ENCODE measurements around the gene RAPGEF2.

Gene RAPGEF2

DNA sequence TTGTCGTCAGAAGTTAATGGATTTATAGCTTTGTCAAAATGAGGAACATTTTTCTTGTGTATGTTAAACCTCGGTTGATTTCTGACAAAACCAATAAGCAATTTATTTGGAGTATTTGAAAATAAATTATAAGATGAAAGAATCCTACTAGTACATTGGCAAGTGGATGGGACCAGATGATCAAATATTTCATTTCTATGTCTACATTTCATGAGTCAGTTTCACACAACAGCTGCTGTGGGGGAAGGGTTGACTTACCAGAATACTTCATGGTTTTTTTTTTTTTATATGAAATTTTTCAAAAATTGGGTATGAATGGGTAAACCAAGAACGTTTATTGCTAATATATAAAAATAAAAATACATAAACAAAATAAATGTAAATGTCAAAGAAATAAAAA is 39.4 kb downstream of the RAPGEF2 start:
- POLR2A ChIA-PET: no interaction called here
- TF ChIP-seq LEF1 (IDR thresholded peaks at IDR 0.05; ENCODE audit: borderline replicate concordance) (no peak), BHLHE40 (IDR thresholded peaks at IDR 0.05; ENCODE audit: borderline replicate concordance) (no peak), ELF4 (IDR thresholded peaks at IDR 0.05) (no peak), FOXK2 (IDR thresholded peaks at IDR 0.05) (no peak)
- no peak for DNase-seq (ENCODE audit: extremely low spot score)
- CTCF ChIA-PET: no interaction called here

DNA sequence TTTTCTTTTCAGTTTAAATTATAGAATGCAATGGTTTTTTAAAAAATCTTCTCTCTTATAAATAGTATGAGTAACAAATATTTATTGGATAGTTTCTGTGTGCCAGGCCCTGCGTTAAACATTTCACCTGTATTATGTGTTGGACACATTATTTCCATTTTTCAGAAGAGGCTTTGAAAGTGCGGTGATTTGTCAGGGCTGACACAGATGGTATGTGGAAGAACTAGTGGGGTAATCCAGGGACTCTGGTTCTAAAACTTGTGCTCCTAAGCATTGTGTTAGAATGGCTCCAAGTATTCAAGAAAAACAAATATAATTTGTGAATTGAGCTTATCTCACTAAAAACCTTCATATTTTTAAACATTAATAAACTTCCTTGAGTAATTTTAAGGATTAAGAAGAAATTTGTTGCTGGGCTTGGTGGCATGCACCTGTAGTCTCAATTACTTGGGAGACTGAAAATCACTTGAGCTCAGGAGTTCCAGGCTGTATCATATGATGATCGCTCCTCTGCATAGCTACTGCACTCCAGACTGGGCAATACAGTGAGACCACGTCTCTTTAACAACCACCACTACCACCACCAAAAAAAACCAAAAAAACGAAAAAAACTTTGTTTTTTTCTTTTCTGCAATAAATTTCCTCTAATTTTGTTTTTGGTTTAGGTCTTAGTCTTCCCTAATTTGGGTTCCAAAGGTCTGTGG is 40.0 kb downstream of the RAPGEF2 start:
- ChIA-PET CTCF (no interaction called here), POLR2A (no interaction called here)
- TF ChIP-seq SUZ12 (IDR thresholded peaks at IDR 0.05) (no peak), BHLHE40 (IDR thresholded peaks at IDR 0.05; ENCODE audit: borderline replicate concordance) (no peak), ELF4 (IDR thresholded peaks at IDR 0.05) (no peak), ARNT (IDR thresholded peaks at IDR 0.05) (no peak), SP1 (IDR thresholded peaks at IDR 0.05) (no peak), TARDBP (IDR thresholded peaks at IDR 0.05) (no peak), ZNF384 (IDR thresholded peaks at IDR 0.05) (no peak), FOXA1 (IDR thresholded peaks at IDR 0.05) (no peak), HDGF (IDR thresholded peaks at IDR 0.05; ENCODE audit: borderline replicate concordance) (no peak), FOXM1 (IDR thresholded peaks at IDR 0.05; ENCODE audit: borderline replicate concordance) (no peak), LEF1 (IDR thresholded peaks at IDR 0.05; ENCODE audit: borderline replicate concordance) (no peak), L3MBTL2 (conservative IDR thresholded peaks at IDR 0.05) (no peak), NFRKB (IDR thresholded peaks at IDR 0.05) (no peak)
- TF ChIP-seq, protein P1, sequence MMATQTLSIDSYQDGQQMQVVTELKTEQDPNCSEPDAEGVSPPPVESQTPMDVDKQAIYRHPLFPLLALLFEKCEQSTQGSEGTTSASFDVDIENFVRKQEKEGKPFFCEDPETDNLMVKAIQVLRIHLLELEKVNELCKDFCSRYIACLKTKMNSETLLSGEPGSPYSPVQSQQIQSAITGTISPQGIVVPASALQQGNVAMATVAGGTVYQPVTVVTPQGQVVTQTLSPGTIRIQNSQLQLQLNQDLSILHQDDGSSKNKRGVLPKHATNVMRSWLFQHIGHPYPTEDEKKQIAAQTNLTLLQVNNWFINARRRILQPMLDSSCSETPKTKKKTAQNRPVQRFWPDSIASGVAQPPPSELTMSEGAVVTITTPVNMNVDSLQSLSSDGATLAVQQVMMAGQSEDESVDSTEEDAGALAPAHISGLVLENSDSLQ (IDR thresholded peaks at IDR 0.05): no peak
- DNase-seq (ENCODE audit: extremely low spot score): no peak

DNA sequence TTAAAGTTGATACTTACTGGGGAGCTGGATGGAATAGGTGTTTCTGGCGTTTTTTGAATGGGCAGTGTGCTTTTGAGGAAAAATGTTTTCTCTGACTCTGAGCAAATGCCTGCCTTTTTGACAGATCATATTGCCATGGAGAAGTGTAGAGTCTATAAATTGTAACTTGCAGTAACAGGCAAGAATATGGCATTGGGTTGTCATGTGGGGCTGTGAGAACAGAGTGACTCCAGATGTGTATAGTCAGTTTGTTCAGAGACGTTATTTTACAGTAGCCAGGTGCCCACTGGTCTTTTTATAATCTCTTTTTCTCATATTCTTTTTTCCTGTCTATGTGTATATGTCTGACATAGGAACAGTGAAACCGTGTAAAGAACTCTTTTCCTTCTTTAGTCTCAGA is 40.8 kb downstream of the RAPGEF2 start:
- CTCF ChIA-PET: no interaction called here
- no peak for DNase-seq (ENCODE audit: extremely low spot score)
- TF ChIP-seq LEF1 (IDR thresholded peaks at IDR 0.05; ENCODE audit: borderline replicate concordance): no peak
- POLR2A ChIA-PET: no interaction called here

DNA sequence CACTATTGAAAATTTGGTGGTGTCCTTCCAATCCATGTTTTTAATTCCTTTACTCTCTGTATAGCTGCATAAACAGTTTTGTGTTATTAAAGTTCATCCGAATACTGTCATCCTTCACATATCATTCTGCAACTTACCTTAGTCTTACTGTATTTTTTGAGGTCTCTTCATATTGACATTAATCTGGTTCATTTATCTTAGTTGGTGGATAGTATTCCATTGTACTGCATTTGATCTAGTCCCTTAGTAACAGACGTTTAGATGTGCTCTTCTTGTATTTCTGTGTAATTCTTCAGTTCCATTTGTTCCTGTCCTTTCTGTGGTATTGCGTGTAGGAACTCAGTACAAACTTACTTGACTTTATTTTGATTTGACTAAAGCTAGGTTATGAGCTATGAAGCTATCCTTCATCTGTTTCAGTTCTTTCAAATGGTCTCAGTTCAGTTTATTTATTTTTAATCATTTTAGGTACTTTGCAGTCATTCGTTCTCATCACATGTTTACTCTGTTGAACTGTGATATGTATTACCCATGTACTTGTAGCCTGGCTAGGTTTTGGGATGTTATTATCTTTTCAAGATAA is 41.3 kb downstream of the RAPGEF2 start:
- CTCF ChIA-PET: no interaction called here
- no peak for DNase-seq (ENCODE audit: extremely low spot score)
- no peak for TF ChIP-seq ELF4 (IDR thresholded peaks at IDR 0.05)
- no peak for TF ChIP-seq SP1 (IDR thresholded peaks at IDR 0.05)
- TF ChIP-seq ZNF384 (IDR thresholded peaks at IDR 0.05): no peak
- TF ChIP-seq HDGF (IDR thresholded peaks at IDR 0.05; ENCODE audit: borderline replicate concordance): no peak
- TF ChIP-seq BHLHE40 (IDR thresholded peaks at IDR 0.05; ENCODE audit: borderline replicate concordance): no peak
- TF ChIP-seq FOXK2 (IDR thresholded peaks at IDR 0.05): no peak
- no peak for TF ChIP-seq L3MBTL2 (conservative IDR thresholded peaks at IDR 0.05)
- no peak for TF ChIP-seq SUZ12 (IDR thresholded peaks at IDR 0.05)
- TF ChIP-seq, protein P1 (IDR thresholded peaks at IDR 0.05): no peak
- TF ChIP-seq ARNT (IDR thresholded peaks at IDR 0.05): no peak
- TF ChIP-seq CTBP1 (IDR thresholded peaks at IDR 0.05; ENCODE audit: borderline replicate concordance): no peak
- TF ChIP-seq FOXA1 (IDR thresholded peaks at IDR 0.05): no peak
- TF ChIP-seq TARDBP (IDR thresholded peaks at IDR 0.05): no peak
- no peak for TF ChIP-seq LEF1 (IDR thresholded peaks at IDR 0.05; ENCODE audit: borderline replicate concordance)
- no peak for TF ChIP-seq NFRKB (IDR thresholded peaks at IDR 0.05)
- TF ChIP-seq FOXM1 (IDR thresholded peaks at IDR 0.05; ENCODE audit: borderline replicate concordance): no peak
- POLR2A ChIA-PET: no interaction called here

DNA sequence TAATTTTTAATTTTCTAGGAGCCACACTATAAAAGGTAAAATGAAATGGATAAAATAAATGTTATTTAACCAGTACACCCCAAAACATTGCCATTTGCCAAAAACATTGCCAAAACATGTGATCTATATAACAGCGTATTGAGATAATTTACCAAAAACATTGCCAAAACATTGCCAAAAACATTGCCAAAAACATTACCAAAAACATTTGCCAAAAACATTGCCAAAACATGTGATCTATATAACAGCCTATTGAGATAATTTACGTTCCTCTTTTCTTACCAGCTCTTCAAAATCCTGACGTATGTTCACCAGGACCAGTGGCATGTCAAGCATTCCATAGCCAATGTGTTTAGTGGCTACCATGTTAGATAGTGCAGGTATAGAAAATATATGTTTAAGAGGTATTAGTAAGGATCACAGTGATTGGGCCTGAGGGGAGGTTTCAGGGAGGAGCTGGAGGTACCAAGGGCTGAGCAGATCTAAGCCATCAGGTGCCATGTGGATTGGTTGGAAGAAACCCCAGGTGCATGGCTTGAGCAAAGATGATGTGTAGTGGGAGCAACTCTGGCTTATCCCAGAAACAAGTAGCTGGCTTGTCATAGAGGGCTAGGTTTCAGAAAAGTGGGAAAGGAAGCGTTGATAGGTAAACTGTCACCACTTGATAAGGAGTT is 42.6 kb downstream of the RAPGEF2 start:
- POLR2A ChIA-PET: no interaction called here
- TF ChIP-seq BHLHE40 (IDR thresholded peaks at IDR 0.05; ENCODE audit: borderline replicate concordance) (no peak), LEF1 (IDR thresholded peaks at IDR 0.05; ENCODE audit: borderline replicate concordance) (no peak), NFRKB (IDR thresholded peaks at IDR 0.05) (no peak), FOXK2 (IDR thresholded peaks at IDR 0.05) (no peak), FOXA1 (IDR thresholded peaks at IDR 0.05) (no peak), HDGF (IDR thresholded peaks at IDR 0.05; ENCODE audit: borderline replicate concordance) (no peak), ELF4 (IDR thresholded peaks at IDR 0.05) (no peak), SUZ12 (IDR thresholded peaks at IDR 0.05) (no peak), L3MBTL2 (conservative IDR thresholded peaks at IDR 0.05) (no peak), ARNT (IDR thresholded peaks at IDR 0.05) (no peak), FOXM1 (IDR thresholded peaks at IDR 0.05; ENCODE audit: borderline replicate concordance) (no peak), TARDBP (IDR thresholded peaks at IDR 0.05) (no peak), CTBP1 (IDR thresholded peaks at IDR 0.05; ENCODE audit: borderline replicate concordance) (no peak), SP1 (IDR thresholded peaks at IDR 0.05) (no peak), ZNF384 (IDR thresholded peaks at IDR 0.05) (no peak)
- TF ChIP-seq, protein P1 (IDR thresholded peaks at IDR 0.05): no peak
- CTCF ChIA-PET: interaction anchor here (0.5 kb wide), 1 partner anchor 11 kb away, joined by 3 read pairs; no protein-coding TSS in a partner anchor
- no peak for DNase-seq (ENCODE audit: extremely low spot score)

DNA sequence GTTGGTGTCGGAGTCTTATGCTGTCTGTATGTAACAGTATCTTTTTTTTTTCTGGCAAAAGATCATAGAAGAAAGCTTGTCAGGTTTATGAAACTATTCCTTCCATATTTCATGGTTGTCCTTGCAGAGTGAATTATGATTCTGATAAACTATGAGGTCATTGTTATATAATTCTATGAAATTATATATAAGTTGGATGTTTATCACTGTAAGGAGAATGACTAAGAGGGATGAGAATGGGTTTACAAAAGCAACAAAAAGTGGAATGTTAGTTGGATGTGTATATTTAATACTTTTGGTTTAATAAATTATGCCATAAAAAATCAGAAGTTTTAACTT is 43.1 kb downstream of the RAPGEF2 start:
- no peak for DNase-seq (ENCODE audit: extremely low spot score)
- TF ChIP-seq CTBP1 (IDR thresholded peaks at IDR 0.05; ENCODE audit: borderline replicate concordance): no peak
- TF ChIP-seq ELF4 (IDR thresholded peaks at IDR 0.05): no peak
- no peak for TF ChIP-seq ZNF384 (IDR thresholded peaks at IDR 0.05)
- no peak for TF ChIP-seq FOXM1 (IDR thresholded peaks at IDR 0.05; ENCODE audit: borderline replicate concordance)
- TF ChIP-seq SP1 (IDR thresholded peaks at IDR 0.05): no peak
- TF ChIP-seq LEF1 (IDR thresholded peaks at IDR 0.05; ENCODE audit: borderline replicate concordance): no peak
- TF ChIP-seq L3MBTL2 (conservative IDR thresholded peaks at IDR 0.05): no peak
- TF ChIP-seq SUZ12 (IDR thresholded peaks at IDR 0.05): no peak
- no peak for TF ChIP-seq ARNT (IDR thresholded peaks at IDR 0.05)
- TF ChIP-seq HDGF (IDR thresholded peaks at IDR 0.05; ENCODE audit: borderline replicate concordance): no peak
- no peak for TF ChIP-seq FOXA1 (IDR thresholded peaks at IDR 0.05)
- TF ChIP-seq NFRKB (IDR thresholded peaks at IDR 0.05): no peak
- POLR2A ChIA-PET: interaction anchor here (0.6 kb wide), 1 partner anchor 54 kb away, joined by 3 read pairs; no protein-coding TSS in a partner anchor

More for the DNA sequence above, 43.1 kb downstream of the RAPGEF2 start:
- CTCF ChIA-PET: interaction anchor here (0.5 kb wide), 1 partner anchor 11 kb away, joined by 3 read pairs; no protein-coding TSS in a partner anchor
